Measurements from ENCODE around the gene KRTAP15-1. TPM values are rescaled to one million over a fixed set of nuclear protein-coding genes. Genes with fewer than 3 reads are reported as not detected.

The KRTAP15-1 gene
- total and polyA plus RNA-seq, 2 of the 13 experiments (the other 11 are each of a cell fraction or from before 2014, with no cell fraction given): not detected

GRCh38 chr21:30415993-30416392 is 24.1 kb upstream of the KRTAP15-1 start:
- Histone ChIP-seq H2AFZ (ENCODE audit: low read length) (no peak overlapping the region), H3K27me3 (ENCODE audit: control insufficient read depth in 1 of 2, insufficient read depth in 2 of 2, low read length in 2 of 2) (no peaks in the 10 kb centered on the region), H3K79me2 (ENCODE audit: insufficient read depth, low read length) (no peaks in the 10 kb centered on the region), H3K9me3 (ENCODE audit: low read length) (peaks cover 83% of the 10 kb centered on the region), H4K20me1 (ENCODE audit: insufficient read depth, low read length) (no peaks in the 10 kb centered on the region), H3K4me3 (replicated peaks in 1 of 3; ENCODE audit: insufficient read depth in 1 of 3, low read depth in 2 of 3, low read length in 3 of 3) (no peak overlapping the region), H3K9ac (ENCODE audit: insufficient read depth, low read depth, low read length) (no peak overlapping the region), H3K4me2 (ENCODE audit: low read depth, low read length) (no peak overlapping the region), H3K36me3 (replicated peaks in 1 of 2; ENCODE audit: control insufficient read depth in 1 of 2, insufficient read depth in 2 of 2, low read length in 2 of 2) (no peaks in the 10 kb centered on the region), H3K4me1 (ENCODE audit: insufficient read depth, low read length) (no peaks in the 10 kb centered on the region), H3K27ac (ENCODE audit: extremely low read length, insufficient read depth, low read length) (no peak overlapping the region)
- BruUV-seq (replicated peaks): no TSS peak
- POLR2A ChIA-PET: no interaction called here
- intact Hi-C loops (cut with micrococcal nuclease; ENCODE audit: unreplicated experiment) (no loop called here), in situ Hi-C loops (cut with HindIII; ENCODE audit: extremely low pct_ligation_motif_present, low pct_unique_long_range_greater_than_20kb) (no loop called here)
- WGBS (ENCODE audit: low lambda C conversion rate): 1% methylated on average over 5 of the region's 5 CpGs
- DNase-seq (ENCODE audit: low spot score): no peak
- no peak for ATAC-seq
- no peak for FAIRE-seq
- CTCF ChIA-PET (ENCODE audit: low intra/inter-chr PET ratio, low total read pairs): no interaction called here
- TF ChIP-seq PLSCR1 (CRISPR knock-in tag; IDR thresholded peaks at IDR 0.05; ENCODE audit: borderline replicate concordance): no peak
- no peak for TF ChIP-seq IRF9 (CRISPR knock-in tag; IDR thresholded peaks at IDR 0.05; ENCODE audit: borderline replicate concordance)
- TF ChIP-seq NONO (IDR thresholded peaks at IDR 0.05): no peak
- TF ChIP-seq NONO (CRISPR knock-in tag; conservative IDR thresholded peaks at IDR 0.05): no peak
- TF ChIP-seq, protein P1, sequence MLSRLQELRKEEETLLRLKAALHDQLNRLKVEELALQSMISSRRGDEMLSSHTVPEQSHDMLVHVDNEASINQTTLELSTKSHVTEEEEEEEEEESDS (CRISPR knock-in tag; IDR thresholded peaks at IDR 0.05; ENCODE audit: borderline replicate concordance): no peak
- TF ChIP-seq SSRP1 (CRISPR knock-in tag; IDR thresholded peaks at IDR 0.05): no peak
- TF ChIP-seq ZNF724P (CRISPR knock-in tag; IDR thresholded peaks at IDR 0.05; ENCODE audit: borderline replicate concordance): no peak
- no peak for TF ChIP-seq ZNF883 (CRISPR knock-in tag; IDR thresholded peaks at IDR 0.05; ENCODE audit: not compliant biosample characterization)
- no peak for TF ChIP-seq NRL (CRISPR knock-in tag; IDR thresholded peaks at IDR 0.05; ENCODE audit: borderline replicate concordance)
- no peak for TF ChIP-seq AFF4 (CRISPR knock-in tag; IDR thresholded peaks at IDR 0.05)
- TF ChIP-seq ZFP36 (IDR thresholded peaks at IDR 0.05; ENCODE audit: borderline replicate concordance, low read depth, low read length, partially characterized antibody): no peak
- no peak for TF ChIP-seq ZNF431 (CRISPR knock-in tag; IDR thresholded peaks at IDR 0.05; ENCODE audit: borderline replicate concordance, low read depth)
- no peak for TF ChIP-seq ZFAT (CRISPR knock-in tag; conservative IDR thresholded peaks at IDR 0.05)
- TF ChIP-seq ZNF292 (CRISPR knock-in tag; IDR thresholded peaks at IDR 0.05; ENCODE audit: borderline replicate concordance, low read depth): no peak
- no peak for TF ChIP-seq HOXD1 (CRISPR knock-in tag; IDR thresholded peaks at IDR 0.05)
- TF ChIP-seq SOX5 (CRISPR knock-in tag; IDR thresholded peaks at IDR 0.05; ENCODE audit: borderline replicate concordance): no peak
- TF ChIP-seq, protein P2, sequence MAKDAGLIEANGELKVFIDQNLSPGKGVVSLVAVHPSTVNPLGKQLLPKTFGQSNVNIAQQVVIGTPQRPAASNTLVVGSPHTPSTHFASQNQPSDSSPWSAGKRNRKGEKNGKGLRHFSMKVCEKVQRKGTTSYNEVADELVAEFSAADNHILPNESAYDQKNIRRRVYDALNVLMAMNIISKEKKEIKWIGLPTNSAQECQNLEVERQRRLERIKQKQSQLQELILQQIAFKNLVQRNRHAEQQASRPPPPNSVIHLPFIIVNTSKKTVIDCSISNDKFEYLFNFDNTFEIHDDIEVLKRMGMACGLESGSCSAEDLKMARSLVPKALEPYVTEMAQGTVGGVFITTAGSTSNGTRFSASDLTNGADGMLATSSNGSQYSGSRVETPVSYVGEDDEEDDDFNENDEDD (CRISPR knock-in tag; IDR thresholded peaks at IDR 0.05; ENCODE audit: borderline replicate concordance): no peak
- TF ChIP-seq ZNF564 (CRISPR knock-in tag; IDR thresholded peaks at IDR 0.05): no peak
